Colonic mucosa (tissue), 4 donors: ENCODE data around the gene COL4A2. TPM values are rescaled to one million over a fixed set of nuclear protein-coding genes. Genes with fewer than 3 reads are reported as not detected.

Experiments used
- DNase-seq: peaks from one replicate; pipeline ENCODE4 v3.0.0-alpha.2; 2020
- H3K27ac ChIP-seq: fragments of 200-600 bp; one replicate; pipeline ENCODE4 v1.8.0; 2021
- H3K27me3 ChIP-seq: fragments of 200-600 bp; one replicate; pipeline ENCODE4 v1.8.0; 2021
- H3K36me3 ChIP-seq: fragments of 200-600 bp; one replicate; pipeline ENCODE4 v1.8.0; 2021
- H3K4me1 ChIP-seq: fragments of 200-600 bp; one replicate; pipeline ENCODE4 v1.8.0; 2021; ENCODE audit warnings: mild to moderate bottlenecking
- H3K4me3 ChIP-seq: fragments of 200-600 bp; one replicate; pipeline ENCODE4 v1.8.0; 2021
- H3K9ac ChIP-seq, 2 donors: one replicate each; pipeline ENCODE4 v1.7.0; 2013; ENCODE audit warnings: control low read depth in 2 of 2, low read depth in 2 of 2, low read length in 2 of 2
- H3K9me3 ChIP-seq: fragments of 200-600 bp; one replicate; pipeline ENCODE4 v1.8.0; 2021
- intact Hi-C: fragments of 100-400 bp; cut with DNase I; formaldehyde crosslinking; loops from one replicate; pipeline ENCODE4 v1.14.1; 2022
- total RNA-seq, 2 donors: library from RNA; stranded (reverse); fragmentation: NEBNext Ultra II Directional in 1 of 2; extraction: Animal tissue kit (Norgen Biotek cat#: 25700) in 1 of 2; gene quantifications; one replicate each; pipeline ENCODE4 v1.2.1, GENCODE V29; 2021
- TF ChIP-seq, protein P1 (sequence below): fragments of 200-600 bp; IDR thresholded peaks from one replicate; pipeline ENCODE4 v1.8.0; 2022; ENCODE audit warnings: antibody characterized with exemption, mild to moderate bottlenecking
- donor health status: healthy.
- donor health status: DM: no; HTN: no; CAD: no.
- donor health status: DM: no; HTN: no; CAD: no.

The COL4A2 gene
- total RNA-seq, 2 donors from 2014 or later = 61.1 to 111 TPM

DNA sequence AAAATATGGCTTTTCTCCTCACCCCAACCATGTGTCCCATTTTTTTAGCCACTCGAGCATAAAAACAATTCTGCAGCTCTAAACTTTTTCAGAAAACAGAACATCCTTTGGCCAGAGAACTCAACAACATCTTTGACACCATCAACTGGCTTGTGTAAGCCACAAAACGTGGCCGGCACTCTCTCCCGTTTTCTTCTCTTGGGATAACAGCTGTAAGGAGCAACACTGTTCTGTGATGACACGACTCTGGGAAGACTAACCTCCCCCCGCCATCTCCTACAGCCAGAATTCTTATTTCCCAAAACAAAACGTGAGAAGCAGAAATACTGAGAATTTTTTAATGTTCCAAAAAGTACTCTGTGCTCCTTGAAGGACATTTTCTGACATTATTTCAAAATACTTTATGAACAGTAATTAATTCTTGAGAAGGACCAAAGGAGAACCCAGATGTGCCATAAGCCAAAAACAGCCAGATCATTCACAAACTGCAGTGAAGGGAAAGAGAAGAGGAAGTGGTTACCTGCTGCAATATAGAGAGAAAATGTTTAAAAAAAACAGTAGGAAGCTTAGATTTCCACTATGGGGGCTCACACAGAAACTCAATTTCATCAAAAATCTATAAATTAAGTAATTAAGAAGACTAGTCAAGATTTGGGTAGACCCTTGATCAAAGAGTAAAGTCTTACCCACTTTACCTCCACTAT, 25.9 kb upstream of the COL4A2 start:
- TF ChIP-seq, protein P1, sequence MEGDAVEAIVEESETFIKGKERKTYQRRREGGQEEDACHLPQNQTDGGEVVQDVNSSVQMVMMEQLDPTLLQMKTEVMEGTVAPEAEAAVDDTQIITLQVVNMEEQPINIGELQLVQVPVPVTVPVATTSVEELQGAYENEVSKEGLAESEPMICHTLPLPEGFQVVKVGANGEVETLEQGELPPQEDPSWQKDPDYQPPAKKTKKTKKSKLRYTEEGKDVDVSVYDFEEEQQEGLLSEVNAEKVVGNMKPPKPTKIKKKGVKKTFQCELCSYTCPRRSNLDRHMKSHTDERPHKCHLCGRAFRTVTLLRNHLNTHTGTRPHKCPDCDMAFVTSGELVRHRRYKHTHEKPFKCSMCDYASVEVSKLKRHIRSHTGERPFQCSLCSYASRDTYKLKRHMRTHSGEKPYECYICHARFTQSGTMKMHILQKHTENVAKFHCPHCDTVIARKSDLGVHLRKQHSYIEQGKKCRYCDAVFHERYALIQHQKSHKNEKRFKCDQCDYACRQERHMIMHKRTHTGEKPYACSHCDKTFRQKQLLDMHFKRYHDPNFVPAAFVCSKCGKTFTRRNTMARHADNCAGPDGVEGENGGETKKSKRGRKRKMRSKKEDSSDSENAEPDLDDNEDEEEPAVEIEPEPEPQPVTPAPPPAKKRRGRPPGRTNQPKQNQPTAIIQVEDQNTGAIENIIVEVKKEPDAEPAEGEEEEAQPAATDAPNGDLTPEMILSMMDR = no peak
- DNase-seq = no peak
- Histone ChIP-seq H3K27me3 (no peaks in the 10 kb centered on the region), H3K4me1 (no peaks in the 10 kb centered on the region), H3K9me3 (no peaks in the 10 kb centered on the region), H3K9ac (no peak overlapping the region), H3K27ac (peak overlapping the region; percentile 6), H3K4me3 (no peak overlapping the region), H3K36me3 (no peaks in the 10 kb centered on the region)
- intact Hi-C loops = no loop called here

DNA sequence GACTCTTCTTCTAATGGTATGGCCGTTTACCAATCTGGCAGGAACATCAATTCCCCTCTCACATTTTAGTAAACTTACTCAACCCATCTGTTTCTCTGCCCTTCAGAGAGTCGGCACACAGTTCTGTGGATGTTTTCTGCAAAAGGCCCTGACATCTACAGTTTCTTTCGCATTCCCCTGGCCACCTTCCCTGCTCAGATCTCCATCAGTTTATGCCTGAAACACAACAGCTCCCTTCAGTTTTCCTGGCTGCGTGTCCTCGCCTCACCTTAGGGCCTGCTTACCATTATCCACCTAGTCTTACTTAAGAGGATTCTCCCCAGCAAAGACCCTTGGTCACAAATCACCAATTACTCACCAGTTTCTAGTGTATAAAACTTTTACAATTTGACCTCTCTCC, 25.3 kb upstream of the COL4A2 start:
- Histone ChIP-seq H3K4me3 (no peak overlapping the region), H3K4me1 (no peaks in the 10 kb centered on the region), H3K27ac (peak overlapping the region; percentile 17), H3K36me3 (no peaks in the 10 kb centered on the region), H3K27me3 (no peaks in the 10 kb centered on the region), H3K9me3 (no peaks in the 10 kb centered on the region), H3K9ac (no peak overlapping the region)
- DNase-seq = no peak
- TF ChIP-seq, protein P1 = no peak
- intact Hi-C loops = no loop called here

DNA sequence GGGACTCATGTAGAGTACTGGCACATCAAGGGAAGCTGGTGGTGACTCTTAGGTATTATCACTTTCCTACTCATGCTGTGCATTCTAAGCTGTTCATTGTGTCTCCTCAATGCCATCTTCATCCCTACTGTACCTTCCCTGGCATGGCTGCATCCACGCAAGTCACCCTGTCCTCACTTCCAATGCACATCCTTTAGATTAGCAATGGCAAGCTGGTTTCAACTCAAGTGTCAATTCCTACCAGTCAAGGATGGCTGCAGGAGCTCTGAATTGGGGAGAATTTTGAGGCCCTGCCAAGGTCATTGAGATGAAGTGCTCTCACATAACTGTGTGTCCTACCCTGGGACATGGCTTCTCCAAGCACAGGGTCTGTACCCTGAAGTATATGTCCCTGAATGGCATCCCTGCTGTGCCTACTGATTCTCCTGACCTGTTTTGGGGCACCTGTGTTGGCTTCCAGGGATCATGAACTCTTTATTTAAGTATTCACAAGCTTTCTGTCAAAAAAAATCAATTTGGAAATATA, 24.7 kb upstream of the COL4A2 start:
- H3K4me3 ChIP-seq = no peak overlapping the region
- H3K36me3 ChIP-seq = no peaks in the 10 kb centered on the region
- H3K9ac ChIP-seq = no peak overlapping the region
- H3K9me3 ChIP-seq = no peaks in the 10 kb centered on the region
- no peak overlapping the region for H3K27ac ChIP-seq
- no peaks in the 10 kb centered on the region for H3K27me3 ChIP-seq
- TF ChIP-seq, protein P1 = no peak
- no peak for DNase-seq
- intact Hi-C loops = no loop called here
- H3K4me1 ChIP-seq = no peaks in the 10 kb centered on the region

DNA sequence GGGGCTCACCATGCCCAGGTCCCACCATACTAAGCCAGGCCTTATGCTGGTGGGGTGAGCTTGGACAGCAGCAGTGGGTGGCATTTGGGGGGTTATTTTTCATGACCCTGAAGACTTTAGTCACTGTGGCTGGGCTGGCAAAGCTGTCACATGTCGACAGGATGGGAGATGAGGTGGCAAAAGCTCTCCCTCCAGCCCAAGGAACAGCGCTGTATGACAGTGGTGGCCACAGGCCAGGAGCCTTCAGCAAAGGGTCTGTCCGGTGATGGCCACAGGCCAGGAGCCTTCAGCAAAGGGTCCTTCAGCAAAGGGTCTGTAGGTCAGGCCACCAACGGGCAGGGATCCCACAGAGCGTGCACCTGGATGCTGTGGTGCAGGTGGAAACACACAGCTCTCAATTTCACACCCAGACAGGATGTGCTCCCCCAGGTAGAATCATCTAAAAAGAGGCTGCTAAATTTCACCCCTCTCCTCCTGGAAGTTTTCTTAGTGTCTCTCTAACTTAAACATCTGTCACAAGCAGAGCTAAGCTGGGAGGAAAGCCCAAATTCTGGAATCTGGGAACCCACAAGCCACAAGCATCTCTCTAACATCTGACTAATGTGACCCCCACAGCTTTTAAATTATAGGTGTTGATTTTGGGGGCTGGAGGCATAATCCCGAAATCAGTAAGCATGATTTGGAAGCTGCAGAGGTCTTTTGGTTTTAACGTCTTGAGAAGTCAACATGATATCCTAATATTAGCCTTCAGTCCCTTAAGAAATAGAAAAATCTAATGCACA, 23.2 kb upstream of the COL4A2 start:
- H3K36me3 ChIP-seq = no peaks in the 10 kb centered on the region
- H3K9ac ChIP-seq = no peak overlapping the region
- DNase-seq = no peak
- intact Hi-C loops = no loop called here
- no peaks in the 10 kb centered on the region for H3K9me3 ChIP-seq
- H3K27ac ChIP-seq = no peak overlapping the region
- no peaks in the 10 kb centered on the region for H3K4me1 ChIP-seq
- no peaks in the 10 kb centered on the region for H3K27me3 ChIP-seq
- no peak overlapping the region for H3K4me3 ChIP-seq
- TF ChIP-seq, protein P1 = no peak

DNA sequence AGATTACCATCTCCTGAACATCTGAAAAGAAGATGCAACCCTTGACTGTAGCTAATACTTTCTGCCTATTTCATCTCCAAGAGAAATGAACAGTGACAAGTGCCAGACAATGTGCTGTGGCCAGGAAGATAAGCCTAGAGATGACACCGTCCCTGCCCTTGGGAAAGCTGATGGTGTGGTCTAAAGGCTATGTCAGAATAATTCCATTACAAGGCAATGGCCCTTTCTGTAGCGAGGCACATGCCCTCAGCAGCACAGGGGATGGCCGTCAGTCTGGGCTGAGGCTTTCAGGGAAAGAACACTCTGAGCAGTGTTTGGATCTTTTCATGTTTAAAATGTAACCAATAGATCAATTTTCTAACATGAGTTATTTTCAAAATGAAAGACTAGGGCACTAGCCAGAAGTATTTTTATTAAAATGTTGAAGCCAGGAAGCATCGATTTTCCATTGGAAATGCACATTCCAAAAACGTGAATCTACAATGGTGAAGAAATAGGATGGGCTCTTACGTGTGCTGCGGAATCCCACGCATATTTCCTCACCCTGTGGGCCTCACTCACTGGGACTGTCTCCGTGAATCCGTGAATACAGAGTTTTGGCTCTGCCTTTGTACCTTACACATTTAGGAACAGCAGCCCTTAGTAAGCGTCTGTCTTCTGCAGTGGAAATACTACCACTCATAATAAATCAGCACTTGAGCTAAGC, 22.2 kb upstream of the COL4A2 start:
- Histone ChIP-seq H3K27me3 (no peaks in the 10 kb centered on the region), H3K4me1 (no peaks in the 10 kb centered on the region), H3K9ac (no peak overlapping the region), H3K9me3 (no peaks in the 10 kb centered on the region), H3K27ac (no peak overlapping the region), H3K36me3 (no peaks in the 10 kb centered on the region), H3K4me3 (no peak overlapping the region)
- TF ChIP-seq, protein P1 = no peak
- intact Hi-C loops = no loop called here
- no peak for DNase-seq
